ENCODE data around the gene CROCC2.

DNA sequence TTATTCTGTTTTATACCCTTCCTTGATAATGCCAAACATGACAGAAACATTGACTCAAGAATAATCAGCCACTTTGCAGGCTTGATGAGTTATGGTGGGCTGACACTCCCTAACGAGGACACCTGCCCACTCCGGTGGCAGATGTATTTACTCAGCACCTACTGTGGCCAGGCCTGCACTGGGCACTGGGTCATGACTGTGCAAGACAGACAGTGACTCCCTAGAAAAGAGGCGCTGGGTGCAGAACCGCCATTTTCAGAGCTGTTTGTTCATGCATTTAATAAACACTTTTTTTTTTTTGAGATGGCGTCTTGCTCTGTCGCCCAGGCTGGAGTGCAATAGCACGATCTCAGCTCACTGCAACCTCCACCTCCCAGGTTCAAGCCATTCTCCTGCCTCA is 124.7 kb downstream of the CROCC2 start:
- TF ChIP-seq, protein P1, sequence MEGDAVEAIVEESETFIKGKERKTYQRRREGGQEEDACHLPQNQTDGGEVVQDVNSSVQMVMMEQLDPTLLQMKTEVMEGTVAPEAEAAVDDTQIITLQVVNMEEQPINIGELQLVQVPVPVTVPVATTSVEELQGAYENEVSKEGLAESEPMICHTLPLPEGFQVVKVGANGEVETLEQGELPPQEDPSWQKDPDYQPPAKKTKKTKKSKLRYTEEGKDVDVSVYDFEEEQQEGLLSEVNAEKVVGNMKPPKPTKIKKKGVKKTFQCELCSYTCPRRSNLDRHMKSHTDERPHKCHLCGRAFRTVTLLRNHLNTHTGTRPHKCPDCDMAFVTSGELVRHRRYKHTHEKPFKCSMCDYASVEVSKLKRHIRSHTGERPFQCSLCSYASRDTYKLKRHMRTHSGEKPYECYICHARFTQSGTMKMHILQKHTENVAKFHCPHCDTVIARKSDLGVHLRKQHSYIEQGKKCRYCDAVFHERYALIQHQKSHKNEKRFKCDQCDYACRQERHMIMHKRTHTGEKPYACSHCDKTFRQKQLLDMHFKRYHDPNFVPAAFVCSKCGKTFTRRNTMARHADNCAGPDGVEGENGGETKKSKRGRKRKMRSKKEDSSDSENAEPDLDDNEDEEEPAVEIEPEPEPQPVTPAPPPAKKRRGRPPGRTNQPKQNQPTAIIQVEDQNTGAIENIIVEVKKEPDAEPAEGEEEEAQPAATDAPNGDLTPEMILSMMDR (conservative IDR thresholded peaks at IDR 0.05), result no peak
- no peak for TF ChIP-seq ZFX (IDR thresholded peaks at IDR 0.05)
